GM12801 (cell line): Measurements from ENCODE around the gene SPIN4.

ENCODE experiments used
- TF ChIP-seq, protein P1 (sequence below): IDR thresholded peaks from one replicate; pipeline ENCODE4 v1.5.1; 2011; ENCODE audit warnings: control low read depth; ENCODE audit not compliant: insufficient read length; ENCODE audit errors: extremely low read depth

The SPIN4 gene

DNA sequence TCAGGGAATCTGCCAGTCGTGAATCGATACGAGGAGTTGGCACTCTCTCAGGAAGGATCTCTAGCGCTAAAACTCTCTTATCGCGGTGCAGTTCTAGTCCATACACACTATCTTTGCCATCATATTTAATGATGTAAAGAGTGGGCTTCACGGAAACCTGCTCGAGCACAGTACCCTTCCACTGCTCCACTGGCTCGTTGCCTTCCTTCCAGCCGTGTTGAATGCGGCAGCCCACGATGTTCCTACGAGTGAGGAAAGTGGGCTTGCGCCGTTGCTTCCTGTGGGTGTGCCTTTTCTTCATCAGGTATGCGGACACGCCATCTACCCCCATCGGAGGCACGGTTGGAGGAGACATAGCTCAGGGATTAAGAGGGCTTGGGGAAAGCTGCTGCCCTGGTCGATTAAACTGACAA, 661 bp downstream of the SPIN4 start:
- TF ChIP-seq, protein P1, sequence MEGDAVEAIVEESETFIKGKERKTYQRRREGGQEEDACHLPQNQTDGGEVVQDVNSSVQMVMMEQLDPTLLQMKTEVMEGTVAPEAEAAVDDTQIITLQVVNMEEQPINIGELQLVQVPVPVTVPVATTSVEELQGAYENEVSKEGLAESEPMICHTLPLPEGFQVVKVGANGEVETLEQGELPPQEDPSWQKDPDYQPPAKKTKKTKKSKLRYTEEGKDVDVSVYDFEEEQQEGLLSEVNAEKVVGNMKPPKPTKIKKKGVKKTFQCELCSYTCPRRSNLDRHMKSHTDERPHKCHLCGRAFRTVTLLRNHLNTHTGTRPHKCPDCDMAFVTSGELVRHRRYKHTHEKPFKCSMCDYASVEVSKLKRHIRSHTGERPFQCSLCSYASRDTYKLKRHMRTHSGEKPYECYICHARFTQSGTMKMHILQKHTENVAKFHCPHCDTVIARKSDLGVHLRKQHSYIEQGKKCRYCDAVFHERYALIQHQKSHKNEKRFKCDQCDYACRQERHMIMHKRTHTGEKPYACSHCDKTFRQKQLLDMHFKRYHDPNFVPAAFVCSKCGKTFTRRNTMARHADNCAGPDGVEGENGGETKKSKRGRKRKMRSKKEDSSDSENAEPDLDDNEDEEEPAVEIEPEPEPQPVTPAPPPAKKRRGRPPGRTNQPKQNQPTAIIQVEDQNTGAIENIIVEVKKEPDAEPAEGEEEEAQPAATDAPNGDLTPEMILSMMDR: no peak

DNA sequence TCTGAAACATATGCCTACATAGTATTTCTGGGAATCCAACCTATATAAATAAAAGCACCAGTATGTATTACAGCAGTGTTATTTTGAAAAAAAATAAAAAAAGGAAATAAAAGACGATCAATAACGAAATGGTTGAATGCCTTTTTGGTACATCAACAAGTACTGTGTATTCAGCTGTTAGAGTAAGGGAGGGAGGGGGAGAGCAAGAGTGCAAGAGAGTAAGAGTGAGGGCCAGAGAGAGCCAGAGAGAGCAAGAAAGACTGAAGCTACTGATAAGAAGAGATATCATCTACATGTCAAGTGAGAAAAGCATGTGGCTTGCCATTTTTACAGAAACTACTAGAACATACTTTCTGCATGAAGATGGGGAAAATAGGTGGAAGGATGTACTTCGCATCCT, 1.8 kb downstream of the SPIN4 start:
- TF ChIP-seq, protein P1: no peak

DNA sequence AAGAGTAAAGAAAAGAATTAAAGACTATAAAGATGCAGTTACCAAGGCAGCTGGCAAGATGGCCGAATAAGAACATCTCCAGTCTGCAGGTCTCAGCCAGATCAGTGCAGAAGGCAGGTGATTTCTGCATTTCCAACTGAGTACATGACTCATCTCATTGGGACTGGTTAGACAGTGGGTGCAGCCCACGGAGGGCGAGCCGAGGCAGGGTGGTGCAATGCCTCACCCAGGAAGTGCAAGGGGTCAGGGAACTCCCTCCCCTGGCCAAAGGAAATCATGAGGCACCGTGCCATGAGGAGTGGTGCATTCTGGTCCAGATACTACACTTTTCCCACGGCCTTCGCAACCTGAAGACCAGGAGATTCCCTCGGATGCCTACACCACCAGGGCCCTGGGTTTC, 20.5 kb downstream of the SPIN4 start:
- TF ChIP-seq, protein P1: no peak

DNA sequence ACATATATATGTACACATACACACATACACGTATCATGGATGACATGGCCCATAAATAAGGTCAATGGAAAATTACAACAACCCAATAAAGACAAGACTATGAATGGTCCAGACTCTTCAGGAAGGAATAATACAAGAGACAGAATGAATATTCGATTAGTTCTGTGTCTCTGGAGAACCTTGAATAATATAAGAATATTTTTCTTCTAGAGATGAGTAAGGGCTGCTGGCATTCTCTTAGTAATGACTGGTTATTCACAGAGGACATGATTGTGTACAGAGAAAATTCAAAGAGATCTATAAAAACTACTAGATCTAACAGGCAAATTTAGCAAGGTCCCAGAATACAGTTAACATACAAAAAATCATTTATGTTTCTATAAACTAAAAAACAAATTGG, 23.3 kb downstream of the SPIN4 start:
- TF ChIP-seq, protein P1: no peak

DNA sequence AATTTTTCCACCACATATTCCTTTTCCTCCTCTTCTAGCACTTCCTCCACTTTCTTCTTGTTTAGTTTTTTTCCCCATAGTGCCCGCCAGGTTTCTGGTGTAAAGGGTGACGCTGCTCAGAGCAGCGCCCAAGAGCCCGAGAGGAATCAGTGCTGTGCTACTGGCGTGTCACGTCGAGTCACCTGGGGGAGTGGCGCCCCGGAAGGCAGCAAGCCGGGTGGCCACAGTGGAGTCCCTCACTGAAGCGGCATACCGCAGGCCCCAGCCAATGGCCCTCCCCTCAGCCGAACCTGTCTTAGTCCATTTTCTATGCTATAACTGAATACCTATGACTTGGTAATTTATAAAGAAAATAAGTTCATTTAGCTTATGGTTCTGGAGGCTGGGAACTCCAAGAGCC, 51.5 kb downstream of the SPIN4 start:
- TF ChIP-seq, protein P1: no peak
